Skeletal muscle cell (primary cell): ENCODE results near the gene KCNF1.

Experiments used
- DNase-seq: peaks from one replicate; pipeline ENCODE4 v3.0.0-alpha.2; 2010; ENCODE audit warnings: low read depth
- H3K4me3 ChIP-seq: 2 replicates; pipeline ENCODE4 v1.5.1; 2011; ENCODE audit warnings: low read depth, mild to moderate bottlenecking, control low read depth, low read length, moderate library complexity

The KCNF1 gene, protein sequence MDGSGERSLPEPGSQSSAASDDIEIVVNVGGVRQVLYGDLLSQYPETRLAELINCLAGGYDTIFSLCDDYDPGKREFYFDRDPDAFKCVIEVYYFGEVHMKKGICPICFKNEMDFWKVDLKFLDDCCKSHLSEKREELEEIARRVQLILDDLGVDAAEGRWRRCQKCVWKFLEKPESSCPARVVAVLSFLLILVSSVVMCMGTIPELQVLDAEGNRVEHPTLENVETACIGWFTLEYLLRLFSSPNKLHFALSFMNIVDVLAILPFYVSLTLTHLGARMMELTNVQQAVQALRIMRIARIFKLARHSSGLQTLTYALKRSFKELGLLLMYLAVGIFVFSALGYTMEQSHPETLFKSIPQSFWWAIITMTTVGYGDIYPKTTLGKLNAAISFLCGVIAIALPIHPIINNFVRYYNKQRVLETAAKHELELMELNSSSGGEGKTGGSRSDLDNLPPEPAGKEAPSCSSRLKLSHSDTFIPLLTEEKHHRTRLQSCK

DNA sequence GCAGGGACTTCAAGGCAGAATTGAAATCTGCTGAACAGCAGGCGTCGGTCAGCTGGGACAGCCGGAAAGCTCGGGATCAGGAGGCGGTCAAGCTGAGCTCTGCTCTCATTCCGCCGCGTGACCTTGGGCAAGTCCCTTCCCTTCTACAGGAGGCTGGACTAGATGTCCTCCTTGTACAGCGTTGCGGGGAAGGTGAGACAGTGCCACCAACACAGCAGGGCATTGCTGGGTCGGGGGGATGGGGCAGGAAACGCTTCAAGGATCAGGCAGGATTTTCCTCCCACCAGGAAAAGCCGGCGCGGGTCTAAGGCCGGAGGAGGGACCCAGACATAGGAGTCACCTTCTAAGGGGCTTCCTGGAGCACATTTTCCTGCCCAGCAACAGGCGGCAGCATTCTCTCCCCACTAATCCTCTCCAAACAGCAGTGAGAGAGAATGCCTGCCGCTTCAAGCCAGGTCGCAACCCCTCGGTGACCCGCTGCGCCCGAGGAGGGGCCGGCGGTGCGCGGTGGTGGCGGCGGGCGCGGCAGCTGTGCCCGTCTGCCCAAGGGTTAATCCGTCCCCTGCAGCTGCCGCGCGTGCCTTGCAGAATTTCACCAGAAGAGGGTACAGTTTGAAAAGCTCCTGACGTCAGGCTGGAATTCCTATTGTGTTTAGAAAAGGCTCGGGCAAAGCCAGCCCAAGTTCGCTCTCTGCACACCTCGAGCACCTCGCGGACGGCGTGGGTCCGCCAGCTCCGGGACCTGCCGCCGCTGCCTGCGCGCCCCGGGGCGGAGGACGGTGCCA, at the start of gene KCNF1:
Gene KCNF1 (plus strand): TSS at position 644 of the 785 bp plus-strand sequence. CDS start 493 bp downstream, outside the sequence.
- DNase-seq = peak; percentile 29
- H3K4me3 ChIP-seq = peak within 1 kb of the TSS; percentile 41

DNA sequence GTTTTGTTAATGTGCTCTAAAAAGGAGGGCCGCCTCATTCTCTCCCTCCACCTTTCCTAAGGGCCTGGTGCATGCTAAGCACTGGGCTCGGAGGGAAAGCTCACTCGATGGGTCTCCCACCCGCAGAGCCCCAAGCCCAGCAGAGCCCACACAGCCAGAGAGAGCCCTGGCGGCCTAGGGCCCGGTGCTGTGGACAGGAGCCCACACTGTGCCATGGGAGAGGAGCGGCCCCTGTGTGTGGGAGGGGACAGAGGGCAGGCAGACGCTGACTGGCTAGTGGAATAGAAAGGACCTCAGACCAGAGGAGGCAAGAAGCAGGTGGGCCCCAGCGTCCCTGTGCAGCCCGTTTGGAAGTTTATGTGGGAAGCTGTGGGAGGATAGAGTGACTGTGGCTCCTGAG, 49.4 kb upstream of the KCNF1 start:
- H3K4me3 ChIP-seq = no peak overlapping the region
- DNase-seq = no peak

DNA sequence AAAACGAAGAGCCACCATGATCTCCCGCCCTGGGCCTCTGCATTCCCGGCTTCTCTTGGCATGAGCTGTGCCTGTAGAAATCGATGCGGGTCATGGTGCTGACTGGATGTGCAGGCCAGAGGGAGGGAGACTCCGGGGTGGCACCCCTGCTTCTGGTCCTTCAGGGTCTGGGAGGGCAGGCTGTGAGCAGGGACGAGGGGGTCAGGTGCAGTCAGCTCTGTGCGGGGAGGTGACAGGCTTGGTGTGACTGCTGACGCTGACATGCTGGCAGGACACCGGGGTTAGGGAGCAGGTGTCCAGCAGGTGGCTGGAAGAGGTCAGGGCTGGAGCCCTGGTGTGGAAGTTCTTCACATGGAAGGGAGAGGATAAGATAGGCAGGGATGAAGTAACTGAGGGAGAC, 48.7 kb upstream of the KCNF1 start:
- no peak overlapping the region for H3K4me3 ChIP-seq
- no peak for DNase-seq

DNA sequence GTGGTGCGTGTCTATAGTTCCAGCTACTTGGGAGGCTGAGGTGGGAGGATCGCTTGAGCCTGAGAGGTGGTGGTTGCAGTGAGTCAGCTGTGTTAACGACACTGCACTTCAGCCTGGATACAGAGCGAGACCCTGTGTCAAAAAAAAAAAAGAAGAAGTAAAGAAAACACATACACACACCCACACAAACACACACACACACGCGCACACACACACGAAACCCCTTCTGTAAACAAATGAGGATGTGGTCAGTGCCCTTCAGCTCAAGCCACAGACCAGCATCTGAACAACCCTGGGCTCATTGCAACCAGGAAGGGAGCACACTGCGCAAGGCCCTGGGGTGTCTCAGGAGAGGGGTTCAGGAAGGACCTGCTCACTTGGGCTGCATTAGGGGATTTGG, 47.9 kb upstream of the KCNF1 start:
- no peak overlapping the region for H3K4me3 ChIP-seq

DNA sequence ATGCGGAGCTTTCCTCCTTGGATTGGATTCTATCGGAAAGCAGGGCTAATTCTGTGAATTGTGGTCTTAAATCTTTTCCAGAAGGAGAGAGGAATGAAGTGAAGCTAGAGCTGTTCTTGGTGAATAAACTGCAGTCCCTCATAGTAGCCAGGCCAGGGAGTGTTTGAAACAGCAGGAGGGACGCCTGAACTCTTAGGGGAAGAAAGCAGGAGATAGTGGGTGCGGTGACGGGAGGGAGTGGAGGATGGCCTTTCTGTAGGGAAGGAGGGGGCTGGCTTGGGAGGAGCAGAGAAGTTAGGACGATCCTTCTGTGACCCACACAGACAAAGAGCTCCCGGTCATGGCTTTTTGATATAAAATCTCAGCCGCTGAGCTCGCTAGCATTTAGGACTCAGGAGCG, 47.5 kb upstream of the KCNF1 start:
- H3K4me3 ChIP-seq = no peak overlapping the region
- no peak for DNase-seq

More for the DNA sequence above, 47.9 kb upstream of the KCNF1 start:
- no peak for DNase-seq

DNA sequence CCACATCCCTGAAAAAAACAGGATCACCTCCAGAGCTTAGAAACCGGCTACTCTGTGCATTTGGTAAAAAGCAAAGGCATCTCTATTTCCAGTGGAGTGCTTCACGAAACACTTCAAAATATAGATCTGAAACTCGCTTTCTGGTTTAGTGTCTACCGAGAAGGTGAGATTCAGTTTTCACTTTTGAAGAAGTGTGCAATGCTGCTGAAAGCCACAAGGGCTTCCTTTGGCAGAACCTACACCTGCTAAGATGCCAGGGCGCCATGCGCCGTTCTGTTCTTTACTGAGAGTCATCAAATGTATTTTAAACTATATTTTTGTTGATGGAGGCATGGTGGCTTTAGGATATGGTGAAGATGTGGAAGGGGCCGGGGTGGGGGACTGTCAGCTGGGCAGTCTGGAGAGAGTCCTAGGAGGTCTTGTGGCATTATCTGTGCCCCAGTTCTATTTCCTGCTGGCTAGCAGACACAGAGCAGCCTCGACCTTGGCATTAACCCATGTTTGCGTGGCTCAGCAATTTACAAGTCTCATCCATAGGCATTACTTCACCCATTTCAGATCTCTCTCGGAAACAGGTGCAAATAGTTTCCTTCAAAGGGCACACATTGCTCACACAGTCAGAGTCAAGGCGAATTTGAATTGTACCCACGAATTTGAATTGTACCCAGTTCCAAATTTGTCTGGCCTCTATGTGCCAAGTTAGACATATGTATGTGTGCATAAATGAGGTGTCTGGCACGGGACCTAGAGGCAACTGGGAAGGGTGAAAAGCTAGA, 46.7 kb upstream of the KCNF1 start:
- H3K4me3 ChIP-seq = no peak overlapping the region
- DNase-seq = no peak

DNA sequence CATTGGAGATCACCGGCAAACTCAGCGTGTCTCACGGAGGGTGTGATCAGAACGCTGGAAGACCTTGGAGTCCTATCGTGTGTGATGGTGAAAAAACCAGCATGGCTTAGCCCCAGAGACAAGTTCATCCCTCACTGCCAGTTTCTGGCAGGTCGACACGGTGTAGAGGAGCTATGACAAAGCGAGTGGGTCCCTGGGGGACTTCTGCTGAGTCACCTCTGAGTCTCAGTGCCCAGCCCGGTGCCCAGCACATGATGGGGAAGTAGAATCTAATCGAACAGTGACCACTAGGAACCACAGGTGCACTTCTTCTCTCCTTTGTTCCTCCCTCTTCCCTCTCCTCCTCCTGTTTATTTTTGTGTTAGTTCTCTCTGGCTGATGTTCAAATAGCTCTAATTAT, 45.9 kb upstream of the KCNF1 start:
- H3K4me3 ChIP-seq = no peak overlapping the region
- DNase-seq = no peak

DNA sequence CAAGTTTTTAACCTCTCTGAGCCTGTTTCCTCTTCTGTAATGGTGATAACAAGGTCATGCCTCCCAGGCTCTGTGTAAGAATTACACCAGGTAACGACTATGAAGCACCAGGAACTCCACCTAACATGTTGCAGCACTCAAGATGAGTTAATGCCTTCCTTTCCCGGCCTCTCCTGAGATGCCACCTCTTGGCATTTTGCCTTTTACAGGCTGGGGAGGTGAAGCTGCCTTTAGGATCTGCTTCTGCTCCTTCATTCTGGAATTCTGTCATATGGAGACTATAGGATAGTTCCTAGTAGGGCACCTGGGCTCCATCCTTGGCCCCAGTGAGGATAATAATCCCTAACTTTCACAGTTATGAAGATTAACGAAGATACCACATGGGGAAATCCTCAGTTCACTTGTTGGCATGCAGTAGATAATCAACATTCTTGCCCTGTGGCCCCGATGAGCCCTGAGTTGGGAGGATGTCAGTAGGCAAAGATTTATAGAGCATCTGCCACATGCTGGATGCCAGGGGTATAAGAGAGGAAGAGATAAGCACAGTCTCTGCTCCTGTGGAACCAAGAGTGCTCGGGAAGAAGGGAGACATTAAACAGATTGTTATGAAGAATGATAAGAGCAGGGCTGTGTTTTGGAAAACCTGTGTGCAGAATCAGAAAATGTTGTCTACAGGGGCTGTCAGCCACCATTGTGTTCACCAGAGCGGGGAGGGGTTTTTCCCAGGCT, 43.9 kb upstream of the KCNF1 start:
- no peak overlapping the region for H3K4me3 ChIP-seq
- no peak for DNase-seq

DNA sequence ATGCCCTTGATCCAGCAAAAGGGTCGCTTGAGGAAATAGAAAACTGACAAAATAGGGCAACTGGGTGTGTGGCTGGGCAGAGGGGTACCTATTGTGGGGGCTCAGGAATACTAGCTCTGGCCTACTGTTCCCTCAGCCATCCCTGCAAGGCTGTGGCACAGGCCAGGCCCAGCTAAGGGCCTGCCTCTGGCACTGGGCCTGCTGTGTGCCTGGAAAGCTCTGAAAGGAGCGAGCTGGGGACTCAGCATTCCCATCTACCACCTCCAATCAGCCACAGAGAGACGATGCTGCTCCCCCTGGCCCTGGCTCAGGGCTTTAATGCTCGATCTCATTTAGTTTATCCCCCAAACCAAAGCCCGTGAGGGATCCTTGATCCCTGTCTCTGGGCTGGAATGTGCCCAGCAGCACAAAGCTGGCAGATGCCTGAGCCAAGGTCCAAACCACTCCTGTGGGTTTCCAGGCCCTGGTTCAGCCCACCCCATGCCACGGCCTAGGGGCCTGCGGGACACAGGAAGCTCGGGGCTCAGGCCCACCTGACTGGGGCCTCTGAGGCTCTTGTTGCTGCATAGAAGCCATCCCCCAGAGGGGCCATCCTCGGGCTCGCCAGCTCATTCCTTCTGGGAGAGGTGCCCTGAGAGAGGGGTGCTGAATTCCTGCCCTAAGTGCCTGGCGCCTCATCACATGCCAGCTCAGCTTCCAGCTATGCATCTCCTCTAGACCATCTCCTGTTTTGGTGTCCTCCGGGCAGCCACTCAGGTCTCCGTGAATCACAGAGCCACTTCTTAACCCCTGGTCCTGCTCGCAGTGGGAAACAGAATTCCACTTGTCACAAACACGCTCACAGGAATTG, 43.0 kb upstream of the KCNF1 start:
- DNase-seq = no peak
- no peak overlapping the region for H3K4me3 ChIP-seq

DNA sequence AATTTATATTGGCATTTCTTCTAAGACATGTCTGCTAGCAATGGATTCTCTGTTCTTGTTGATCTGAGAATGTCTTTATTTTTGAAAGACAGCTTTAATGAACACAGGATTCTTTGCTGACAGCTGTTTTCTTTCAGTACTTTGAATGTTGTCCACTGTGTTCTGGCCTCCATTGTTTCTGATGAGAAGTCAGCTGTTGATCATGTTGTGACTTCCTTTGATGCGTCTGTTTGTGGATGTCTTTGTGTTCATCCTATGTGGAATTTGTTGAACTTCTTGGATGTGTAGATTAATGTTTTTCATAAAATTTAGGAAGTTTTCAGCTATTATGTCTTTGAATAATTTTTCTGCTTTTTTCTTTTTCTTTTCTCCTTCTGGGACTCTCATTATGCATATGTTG, 39.8 kb upstream of the KCNF1 start:
- no peak overlapping the region for H3K4me3 ChIP-seq
- DNase-seq = no peak

DNA sequence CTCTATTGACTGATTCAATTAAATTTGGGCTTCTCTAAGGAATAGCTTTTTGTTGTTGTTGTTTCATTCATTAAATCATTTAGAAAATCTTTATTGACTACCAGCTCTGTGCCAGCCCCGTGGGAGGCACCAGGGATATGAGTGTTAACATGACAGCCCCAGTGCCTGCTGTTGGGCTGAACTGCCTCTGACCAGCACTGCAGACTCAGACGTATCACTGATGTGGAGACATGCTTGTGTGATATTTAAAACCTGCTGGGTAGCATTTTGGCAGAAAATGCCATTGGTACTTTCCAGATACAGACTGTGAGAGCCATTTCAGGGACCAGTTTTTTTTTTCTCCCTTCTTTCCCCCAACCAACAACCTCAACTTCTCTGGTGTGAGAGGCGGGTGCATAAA, 38.6 kb upstream of the KCNF1 start:
- no peak for DNase-seq
- no peak overlapping the region for H3K4me3 ChIP-seq

DNA sequence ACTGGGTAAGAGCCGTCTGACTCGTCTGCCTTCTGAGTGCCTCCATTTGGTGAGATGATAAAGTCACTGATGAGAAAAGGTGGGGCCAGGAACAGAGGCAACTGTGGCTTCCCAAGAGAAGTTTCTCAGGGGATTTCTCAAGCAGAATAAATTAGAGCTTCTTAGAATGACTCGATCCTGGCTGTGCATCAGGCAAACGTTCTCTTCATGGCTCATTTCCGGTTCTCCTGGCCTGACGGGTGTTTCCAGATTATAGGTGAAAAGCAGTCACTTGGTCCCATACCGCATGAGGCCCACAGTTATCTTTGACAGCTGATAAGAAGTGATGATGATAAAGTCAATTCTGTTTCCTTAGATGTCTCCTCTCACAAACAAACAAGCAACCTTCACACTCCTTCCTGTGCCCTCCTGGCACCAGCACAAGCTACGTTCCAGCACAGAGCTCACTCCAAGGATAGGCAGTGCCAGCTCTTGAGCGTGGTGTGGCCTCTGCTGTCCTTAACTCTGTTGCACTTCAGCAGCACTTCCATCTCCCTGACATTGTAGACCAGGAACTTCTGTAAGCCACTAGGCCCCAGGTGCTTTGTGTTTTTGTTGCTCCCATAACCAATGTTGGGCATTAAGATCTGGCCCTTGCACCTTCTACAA, 37.8 kb upstream of the KCNF1 start:
- no peak for DNase-seq
- H3K4me3 ChIP-seq = no peak overlapping the region

DNA sequence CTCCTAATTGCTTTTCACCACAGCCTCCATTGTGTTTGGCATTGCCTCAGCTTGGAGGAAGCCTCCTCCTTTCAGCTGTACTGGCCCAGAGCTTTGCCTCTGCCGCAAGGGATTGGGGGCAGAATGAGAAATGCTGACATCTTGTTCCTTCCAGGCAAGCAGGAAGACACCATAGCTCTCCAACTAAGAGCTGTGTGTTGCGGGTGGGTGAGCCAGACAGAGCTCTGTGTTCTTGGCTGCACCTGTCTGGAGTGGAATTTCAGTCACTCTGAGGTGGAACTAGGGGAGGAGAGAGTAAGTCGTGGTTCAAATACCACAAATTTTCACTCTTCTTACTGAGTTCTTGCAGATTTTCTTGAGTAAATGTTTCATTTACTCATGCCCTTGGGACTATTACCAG, 36.6 kb upstream of the KCNF1 start:
- no peak for DNase-seq
- H3K4me3 ChIP-seq = no peak overlapping the region

DNA sequence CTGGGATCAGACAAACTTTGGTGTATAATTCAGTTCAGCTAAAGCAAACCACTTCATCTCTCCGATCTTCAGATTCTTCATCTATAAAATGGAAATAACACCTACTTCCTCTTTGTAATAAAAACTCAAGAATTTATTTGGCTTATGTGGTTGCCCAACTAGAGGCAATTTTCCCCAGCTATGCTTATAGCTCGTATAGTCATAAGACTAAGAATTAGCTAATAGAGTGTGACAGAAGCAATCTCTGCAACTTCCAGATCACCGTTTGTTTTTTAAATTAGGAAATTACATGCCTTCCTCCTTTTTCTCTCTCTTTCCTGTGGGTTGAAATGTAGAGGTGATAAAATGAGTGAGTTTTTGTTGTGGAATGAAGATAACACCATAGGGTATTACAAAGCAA, 35.3 kb upstream of the KCNF1 start:
- no peak overlapping the region for H3K4me3 ChIP-seq
- DNase-seq = no peak

DNA sequence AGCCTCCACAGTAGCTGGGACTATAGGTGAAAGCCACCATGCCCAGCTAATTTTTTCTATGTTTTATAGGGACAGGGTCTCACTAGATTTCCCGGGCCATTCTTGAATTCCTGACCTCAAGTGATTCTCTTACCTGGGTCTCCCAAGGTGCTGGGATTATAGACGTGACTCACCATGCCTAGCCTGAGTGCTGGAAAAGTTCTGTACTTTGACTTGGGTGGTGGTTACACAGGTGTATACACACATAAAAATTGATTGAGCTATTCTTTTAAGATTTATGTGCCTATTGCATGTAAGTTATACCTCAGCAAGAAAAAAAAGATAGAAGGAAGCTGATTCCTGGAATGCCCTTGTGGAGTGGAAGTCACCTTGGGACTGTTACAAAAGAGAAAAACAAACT, 34.8 kb upstream of the KCNF1 start:
- no peak for DNase-seq
- H3K4me3 ChIP-seq = no peak overlapping the region

DNA sequence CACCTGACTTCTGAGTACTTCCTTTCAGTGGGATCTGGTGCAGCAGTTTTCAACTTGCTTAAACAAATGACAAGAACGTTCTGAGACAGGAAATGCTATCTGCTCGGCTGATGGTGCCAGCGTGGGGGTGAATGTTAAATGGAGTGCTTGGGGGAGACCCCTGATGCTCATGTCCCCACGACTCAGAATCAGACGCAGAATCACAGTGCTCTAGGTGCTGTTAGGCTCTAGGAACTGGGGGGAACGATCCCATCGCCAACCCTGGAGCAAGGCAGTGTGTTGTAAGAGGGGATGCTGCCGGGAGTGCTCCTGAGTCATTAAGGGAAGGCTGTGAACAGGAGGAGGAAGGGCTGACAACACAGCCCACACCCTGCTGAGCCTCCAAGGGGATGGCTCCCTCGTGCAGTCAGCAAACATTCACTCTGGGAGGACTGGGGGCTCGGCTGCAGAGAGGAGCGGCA, 34.1 kb upstream of the KCNF1 start:
- DNase-seq = no peak
- H3K4me3 ChIP-seq = no peak overlapping the region

DNA sequence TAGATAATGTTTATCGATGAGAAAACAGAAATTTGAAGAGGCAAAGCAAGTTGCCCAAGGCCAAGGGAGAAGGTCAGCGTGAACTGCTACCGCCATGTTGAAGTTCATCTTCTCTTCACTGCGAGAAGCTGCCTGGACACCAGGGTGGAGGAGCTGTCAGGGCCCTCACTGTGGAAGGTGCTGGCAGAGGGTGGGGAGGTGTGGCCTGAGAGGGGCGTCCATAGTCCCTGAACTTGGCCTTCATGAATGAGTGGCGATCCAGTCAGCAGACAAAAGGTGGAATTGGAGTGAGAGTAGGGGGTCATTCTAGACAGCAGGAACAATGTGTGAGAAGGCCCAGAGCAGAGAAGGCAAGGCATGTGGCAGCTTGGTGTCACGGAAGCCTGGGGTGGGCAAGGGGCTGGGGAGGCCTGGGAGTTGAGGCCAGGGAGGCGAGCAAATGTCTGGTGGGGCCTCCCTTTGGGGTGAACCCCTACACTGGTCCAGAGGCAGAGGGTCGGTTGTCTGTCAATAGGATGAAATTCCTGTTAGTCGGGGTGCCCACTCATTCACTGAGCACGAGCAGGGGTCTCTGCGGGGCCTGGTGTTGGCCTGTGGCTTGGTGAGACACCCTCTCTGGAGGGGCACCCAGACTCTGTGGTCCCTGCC, 33.3 kb upstream of the KCNF1 start:
- no peak for DNase-seq
- no peak overlapping the region for H3K4me3 ChIP-seq
